GM12875 (cell line): ENCODE data around the gene CPPED1.
"Not testable (repeated sequence)": the region's sequence is repeated elsewhere in the genome, so short reads cannot be mapped to it uniquely, and the experiment has no call there.

ENCODE experiments used
- H3K4me3 ChIP-seq: one replicate; pipeline ENCODE4 v1.5.1; 2011; ENCODE audit warnings: low read depth, low read length, control low read depth
- CTCF ChIP-seq: IDR thresholded peaks from 2 replicates; pipeline ENCODE4 v1.5.1; 2011; ENCODE audit warnings: low read depth, mild to moderate bottlenecking, control low read depth, inconsistent platforms, low read length, moderate library complexity, borderline replicate concordance; ENCODE audit not compliant: insufficient read depth

Gene CPPED1

DNA sequence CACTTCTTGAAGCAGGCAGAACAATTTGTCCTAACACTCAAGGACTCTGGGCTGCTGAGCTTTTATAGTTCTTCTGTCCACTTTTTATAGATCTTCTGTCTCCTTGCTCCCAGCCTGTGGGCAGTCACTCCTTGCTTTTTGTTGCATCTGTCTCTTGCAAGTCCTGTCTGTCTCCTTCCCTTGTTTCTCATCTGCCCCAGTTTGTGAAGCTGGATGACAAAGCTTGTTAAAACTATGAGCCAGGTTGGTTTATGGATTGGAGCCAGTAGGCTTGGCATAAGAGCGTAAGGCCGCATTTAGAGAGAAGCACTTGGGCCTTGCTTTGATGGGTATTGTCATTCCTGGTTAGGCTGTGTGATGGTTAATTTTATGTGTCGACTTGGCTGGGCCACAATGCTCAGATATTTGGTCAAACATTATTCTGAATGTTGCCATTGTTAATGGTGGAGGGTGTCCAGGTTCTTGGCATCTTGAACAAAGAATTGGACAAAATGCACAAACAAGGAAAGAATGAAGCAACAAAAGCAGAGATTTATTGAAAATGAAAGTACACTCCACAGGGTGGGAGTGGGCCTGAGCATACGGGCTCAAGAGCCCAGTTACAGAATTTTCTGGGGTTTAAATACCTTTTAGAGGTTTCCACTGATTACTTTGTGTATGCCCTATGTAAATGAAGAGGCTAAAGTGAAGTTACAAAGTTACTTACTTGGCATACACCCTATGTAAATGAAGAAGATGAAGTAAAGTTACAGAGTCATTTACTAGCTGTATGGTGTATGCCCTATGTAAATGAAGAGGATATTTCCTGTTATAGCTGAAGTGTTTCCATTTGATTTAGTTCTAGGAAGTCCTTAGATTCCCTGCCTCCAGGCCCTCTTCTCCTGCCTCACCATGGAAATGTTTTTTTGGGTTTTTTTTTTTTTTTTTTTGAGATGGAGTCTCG lies 8.0 kb upstream of the CPPED1 start:
- no peak for TF ChIP-seq CTCF
- H3K4me3 ChIP-seq: no peak overlapping the region

DNA sequence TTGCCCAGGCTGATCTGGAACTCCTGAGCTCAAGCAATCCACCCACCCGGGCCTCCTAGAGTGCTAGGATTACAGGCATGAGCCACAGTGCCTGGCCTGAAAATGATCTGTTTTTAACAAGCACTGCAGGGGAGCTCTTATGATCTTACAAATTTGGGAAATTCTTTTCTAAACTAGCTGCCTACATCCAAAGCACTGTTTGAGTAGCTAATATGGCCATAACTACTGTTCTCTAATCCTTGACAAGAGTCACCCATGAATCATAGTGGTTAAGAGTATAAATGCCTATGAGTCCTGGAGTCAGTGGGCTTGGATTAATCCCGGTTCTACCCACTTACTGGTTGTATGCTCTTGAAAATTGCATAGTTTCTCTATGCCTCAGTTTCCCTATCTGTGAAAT lies 1.4 kb upstream of the CPPED1 start:
- no peak overlapping the region for H3K4me3 ChIP-seq
- no peak for TF ChIP-seq CTCF

GRCh38 chr16:12804395-12804794 lies 708 bp upstream of the CPPED1 start:
- no peak overlapping the region for H3K4me3 ChIP-seq
- no peak for TF ChIP-seq CTCF

GRCh38 chr16:12802661-12803060 lies 1.0 kb downstream of the CPPED1 start:
- peak overlapping the region; percentile 31 for H3K4me3 ChIP-seq
- TF ChIP-seq CTCF: no peak

- no peak overlapping the region for H3K4me3 ChIP-seq
- no peak for TF ChIP-seq CTCF
Measured at GRCh38 chr16:12802048-12802447, 1.6 kb downstream of the CPPED1 start.

- no peak overlapping the region for H3K4me3 ChIP-seq
- no peak for TF ChIP-seq CTCF
Measured at GRCh38 chr16:12801511-12802042, 2.1 kb downstream of the CPPED1 start.

- no peak overlapping the region for H3K4me3 ChIP-seq
- TF ChIP-seq CTCF: no peak
Measured at GRCh38 chr16:12800817-12801216, 2.9 kb downstream of the CPPED1 start.

GRCh38 chr16:12799996-12800395 lies 3.7 kb downstream of the CPPED1 start:
- not testable (repeated sequence) for H3K4me3 ChIP-seq
